Measurements from ENCODE around the gene MICAL2.

The MICAL2 gene

GRCh38 chr11:12112750-12113149, 2.4 kb downstream of the MICAL2 start:
- H3K27ac Mint-ChIP-seq, result no peak overlapping the region
- peaks cover 4% of the 10 kb centered on the region for H3K4me1 Mint-ChIP-seq
- ATAC-seq (ENCODE audit: low read depth) (no peak), DNase-seq (ENCODE audit: low spot score in 2 of 2) (no peak)
- H3K36me3 Mint-ChIP-seq, result no peaks in the 10 kb centered on the region
- no peak overlapping the region for H3K4me3 Mint-ChIP-seq
- H3K27me3 Mint-ChIP-seq, result peaks cover 23% of the 10 kb centered on the region
- no peaks in the 10 kb centered on the region for H3K9me3 Mint-ChIP-seq

DNA sequence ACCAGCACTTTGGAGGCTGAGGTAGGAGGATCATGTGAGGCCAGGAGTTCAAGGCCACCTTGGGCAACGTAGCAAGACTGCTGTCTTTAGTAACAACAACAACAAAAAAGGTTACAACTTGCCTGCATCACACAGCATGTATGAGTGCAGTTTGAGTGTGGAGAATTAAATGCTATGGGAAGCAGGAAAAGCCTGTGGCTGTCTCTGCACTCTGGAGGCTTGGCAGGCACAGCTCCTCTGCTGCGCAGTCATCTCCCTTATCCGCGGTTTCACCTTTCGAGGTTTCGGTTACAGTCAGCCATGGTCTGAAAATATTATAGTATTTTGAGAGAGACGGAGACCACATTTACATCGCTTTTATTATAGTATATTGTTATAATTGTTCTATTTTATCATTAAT, 2.9 kb downstream of the MICAL2 start:
- DNase-seq (ENCODE audit: low spot score in 2 of 2) (no peak), ATAC-seq (ENCODE audit: low read depth) (no peak)
- Mint-ChIP-seq H3K27me3 (peaks cover 23% of the 10 kb centered on the region), H3K36me3 (no peaks in the 10 kb centered on the region), H3K4me3 (no peak overlapping the region), H3K9me3 (no peaks in the 10 kb centered on the region), H3K27ac (no peak overlapping the region), H3K4me1 (peaks cover 4% of the 10 kb centered on the region)

GRCh38 chr11:12114193-12115033, 4.0 kb downstream of the MICAL2 start:
- H3K9me3 Mint-ChIP-seq, result no peaks in the 10 kb centered on the region
- peaks cover 4% of the 10 kb centered on the region for H3K4me1 Mint-ChIP-seq
- no peaks in the 10 kb centered on the region for H3K36me3 Mint-ChIP-seq
- peaks cover 18% of the 10 kb centered on the region for H3K27me3 Mint-ChIP-seq
- H3K27ac Mint-ChIP-seq, result no peak overlapping the region
- DNase-seq (ENCODE audit: low spot score in 2 of 2) (no peak), ATAC-seq (ENCODE audit: low read depth) (no peak)
- H3K4me3 Mint-ChIP-seq, result no peak overlapping the region

GRCh38 chr11:12116425-12117032, 6.1 kb downstream of the MICAL2 start:
- Mint-ChIP-seq H3K27me3 (peaks cover 18% of the 10 kb centered on the region), H3K36me3 (no peaks in the 10 kb centered on the region), H3K4me1 (no peaks in the 10 kb centered on the region), H3K27ac (no peak overlapping the region), H3K4me3 (no peak overlapping the region), H3K9me3 (no peaks in the 10 kb centered on the region)
- DNase-seq (ENCODE audit: low spot score in 2 of 2), result no peak
- ATAC-seq (ENCODE audit: low read depth), result no peak

GRCh38 chr11:12117200-12117599, 6.8 kb downstream of the MICAL2 start:
- no peaks in the 10 kb centered on the region for H3K36me3 Mint-ChIP-seq
- no peak overlapping the region for H3K4me3 Mint-ChIP-seq
- H3K9me3 Mint-ChIP-seq, result no peaks in the 10 kb centered on the region
- ATAC-seq (ENCODE audit: low read depth) (no peak), DNase-seq (ENCODE audit: low spot score in 2 of 2) (no peak)
- no peak overlapping the region for H3K27ac Mint-ChIP-seq
- peaks cover 16% of the 10 kb centered on the region for H3K27me3 Mint-ChIP-seq
- H3K4me1 Mint-ChIP-seq, result no peaks in the 10 kb centered on the region

DNA sequence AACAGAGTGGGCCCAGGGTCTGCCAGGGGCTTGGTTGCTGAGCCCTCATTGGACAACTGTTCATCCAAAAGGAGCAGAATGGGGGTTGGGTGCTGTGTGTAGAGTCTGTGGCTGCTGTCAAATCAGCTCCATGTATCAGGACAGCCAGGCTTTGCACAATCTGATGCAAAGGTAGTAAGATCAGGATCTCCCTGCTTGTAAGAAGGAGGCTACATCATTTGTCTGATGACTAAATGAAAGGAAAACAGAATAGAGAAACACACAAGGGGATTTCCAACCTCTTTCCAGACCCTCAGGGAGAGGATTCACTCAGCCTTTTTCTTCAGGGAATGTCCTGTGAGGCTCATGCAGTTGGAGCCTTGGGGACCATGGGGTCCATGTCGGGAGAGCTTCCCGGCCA, 7.2 kb downstream of the MICAL2 start:
- Mint-ChIP-seq H3K36me3 (no peaks in the 10 kb centered on the region), H3K27me3 (peaks cover 16% of the 10 kb centered on the region), H3K27ac (no peak overlapping the region), H3K4me1 (no peaks in the 10 kb centered on the region), H3K9me3 (no peaks in the 10 kb centered on the region), H3K4me3 (no peak overlapping the region)
- ATAC-seq (ENCODE audit: low read depth), result no peak
- DNase-seq (ENCODE audit: low spot score in 2 of 2), result no peak

- no peaks in the 10 kb centered on the region for H3K9me3 Mint-ChIP-seq
- no peak overlapping the region for H3K27ac Mint-ChIP-seq
- H3K4me3 Mint-ChIP-seq, result no peak overlapping the region
- H3K27me3 Mint-ChIP-seq, result peaks cover 14% of the 10 kb centered on the region
- no peak for DNase-seq (ENCODE audit: low spot score in 2 of 2)
- no peaks in the 10 kb centered on the region for H3K36me3 Mint-ChIP-seq
- ATAC-seq (ENCODE audit: low read depth), result no peak
- no peaks in the 10 kb centered on the region for H3K4me1 Mint-ChIP-seq
Observed at GRCh38 chr11:12118949-12119348, 8.6 kb downstream of the MICAL2 start.

DNA sequence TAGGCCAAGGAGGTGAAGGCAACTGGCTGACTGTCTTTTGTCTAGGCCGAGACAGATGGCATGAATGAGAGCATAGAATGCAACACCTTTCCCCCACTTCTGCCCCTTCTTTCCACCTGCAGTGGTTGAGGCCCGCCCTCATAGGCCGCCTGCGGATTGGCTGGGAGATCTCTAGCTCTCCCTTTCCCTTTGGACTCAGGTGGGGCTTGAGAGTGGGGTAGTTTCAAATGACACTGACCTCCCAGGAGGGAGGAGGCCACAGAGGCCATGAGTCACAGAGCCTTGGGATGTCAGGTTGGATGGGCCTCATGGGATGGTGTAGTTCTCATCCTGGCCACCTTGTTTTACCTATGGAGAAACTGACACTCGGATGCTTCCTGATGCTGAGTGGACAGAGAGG, 9.1 kb downstream of the MICAL2 start:
- Mint-ChIP-seq H3K27me3 (peaks cover 14% of the 10 kb centered on the region), H3K27ac (no peak overlapping the region), H3K36me3 (no peaks in the 10 kb centered on the region), H3K4me3 (no peak overlapping the region), H3K4me1 (peaks cover under 1% of the 10 kb centered on the region), H3K9me3 (no peaks in the 10 kb centered on the region)
- DNase-seq (ENCODE audit: low spot score in 2 of 2) (no peak), ATAC-seq (ENCODE audit: low read depth) (no peak)

DNA sequence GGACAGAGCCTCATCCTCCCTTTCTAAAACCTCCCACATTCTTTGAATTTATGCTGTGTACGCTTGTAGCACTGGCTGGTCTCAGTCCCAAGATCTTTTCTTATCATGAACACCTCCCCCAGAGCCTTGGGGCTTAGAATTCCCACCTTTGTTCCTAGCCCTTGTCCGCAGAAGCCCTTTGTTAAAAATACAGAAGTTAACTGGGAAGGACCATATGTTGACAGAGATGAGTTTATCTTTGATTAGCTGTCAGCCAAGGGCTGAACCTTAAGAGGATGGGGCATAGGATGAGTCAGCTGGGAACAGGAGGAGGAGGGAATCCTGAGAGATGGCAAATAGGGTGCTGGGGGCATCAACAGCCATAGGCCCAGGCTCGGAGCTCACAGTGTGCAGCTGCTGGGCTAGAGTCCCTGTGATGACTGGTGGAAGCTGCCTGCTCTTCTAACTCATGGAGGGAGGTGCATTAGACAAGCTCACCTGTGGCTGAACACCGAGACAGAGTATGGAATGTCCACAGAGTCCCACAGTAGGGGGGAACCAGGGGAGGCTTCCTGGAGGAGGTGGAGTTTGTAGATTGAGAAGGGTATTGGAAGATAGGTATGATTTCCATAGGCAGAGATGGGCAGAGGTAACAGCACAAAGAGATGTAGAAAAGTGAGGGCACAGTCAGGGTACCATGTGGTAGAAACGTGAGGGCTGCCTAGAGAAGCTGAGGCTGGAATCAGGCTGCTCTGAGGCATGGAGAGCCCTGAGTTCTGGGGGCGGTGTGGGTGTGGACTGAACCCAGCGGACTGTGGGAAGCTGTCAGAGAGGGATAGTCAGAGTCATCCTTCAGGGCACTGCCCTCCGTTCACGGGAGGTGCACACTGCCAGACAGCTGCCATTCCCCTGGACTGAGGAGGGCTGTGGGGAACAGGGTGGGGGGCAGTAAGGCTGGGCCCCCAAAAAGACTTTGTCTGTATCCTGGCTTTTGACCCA, 9.9 kb downstream of the MICAL2 start:
- ATAC-seq (ENCODE audit: low read depth), result no peak
- Mint-ChIP-seq H3K4me1 (peaks cover 3% of the 10 kb centered on the region), H3K27ac (no peak overlapping the region)

GRCh38 chr11:12121011-12121410, 10.6 kb downstream of the MICAL2 start:
- Mint-ChIP-seq H3K4me3 (no peak overlapping the region), H3K9me3 (no peaks in the 10 kb centered on the region), H3K27ac (no peak overlapping the region), H3K36me3 (no peaks in the 10 kb centered on the region), H3K27me3 (peaks cover 14% of the 10 kb centered on the region), H3K4me1 (peaks cover 3% of the 10 kb centered on the region)
- ATAC-seq (ENCODE audit: low read depth) (no peak), DNase-seq (ENCODE audit: low spot score in 2 of 2) (no peak)

More for the DNA sequence above, 9.9 kb downstream of the MICAL2 start:
- H3K27me3 Mint-ChIP-seq, result peaks cover 14% of the 10 kb centered on the region
- H3K9me3 Mint-ChIP-seq, result no peaks in the 10 kb centered on the region
- H3K36me3 Mint-ChIP-seq, result no peaks in the 10 kb centered on the region
- DNase-seq (ENCODE audit: low spot score in 2 of 2), result no peak
- no peak overlapping the region for H3K4me3 Mint-ChIP-seq

DNA sequence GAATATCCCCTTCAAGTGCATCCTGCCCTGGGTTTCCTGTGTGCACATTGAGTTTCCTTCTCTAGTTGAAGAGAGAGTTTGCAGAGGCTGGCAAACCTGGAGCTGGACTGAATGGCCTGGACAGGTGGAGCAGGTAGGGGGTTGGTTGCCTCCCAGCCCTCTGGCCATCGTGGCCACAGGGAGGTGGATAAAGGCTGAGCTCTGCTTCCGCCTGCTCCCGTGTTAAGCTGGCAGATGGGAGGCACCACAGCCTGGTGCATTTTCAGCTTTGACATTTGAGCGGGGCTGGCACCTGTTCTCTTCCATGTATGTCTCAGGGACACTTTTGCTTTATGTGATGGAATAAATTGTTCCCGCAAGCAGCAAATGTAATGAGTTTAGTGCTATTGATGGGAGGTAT, 11.1 kb downstream of the MICAL2 start:
- Mint-ChIP-seq H3K9me3 (no peaks in the 10 kb centered on the region), H3K4me3 (no peak overlapping the region), H3K4me1 (peaks cover 3% of the 10 kb centered on the region), H3K27me3 (peaks cover 12% of the 10 kb centered on the region), H3K27ac (no peak overlapping the region), H3K36me3 (no peaks in the 10 kb centered on the region)
- ATAC-seq (ENCODE audit: low read depth), result no peak
- DNase-seq (ENCODE audit: low spot score in 2 of 2), result no peak

DNA sequence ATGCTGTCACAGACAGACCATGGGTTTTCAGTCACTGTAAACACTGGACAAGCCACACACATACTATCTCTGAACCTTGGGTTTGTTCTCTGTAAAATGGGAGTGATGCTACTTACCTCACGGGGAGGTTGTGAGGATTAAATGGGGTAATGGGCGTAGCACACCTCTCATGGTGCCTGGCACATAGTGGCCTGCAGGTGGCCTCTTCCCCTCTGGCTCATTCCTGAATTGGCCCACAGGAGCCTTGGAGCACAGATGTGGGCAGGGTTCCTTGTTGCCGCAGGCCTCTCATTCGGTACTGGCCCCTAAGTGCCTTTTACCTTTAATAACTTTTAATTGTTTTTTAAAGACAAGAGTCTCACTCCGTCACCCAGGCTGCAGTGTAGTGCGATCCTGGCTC, 11.7 kb downstream of the MICAL2 start:
- ATAC-seq (ENCODE audit: low read depth) (no peak), DNase-seq (ENCODE audit: low spot score in 2 of 2) (no peak)
- no peaks in the 10 kb centered on the region for H3K9me3 Mint-ChIP-seq
- H3K27me3 Mint-ChIP-seq, result peaks cover 14% of the 10 kb centered on the region
- H3K27ac Mint-ChIP-seq, result no peak overlapping the region
- peaks cover 3% of the 10 kb centered on the region for H3K4me1 Mint-ChIP-seq
- H3K4me3 Mint-ChIP-seq, result no peak overlapping the region
- no peaks in the 10 kb centered on the region for H3K36me3 Mint-ChIP-seq

DNA sequence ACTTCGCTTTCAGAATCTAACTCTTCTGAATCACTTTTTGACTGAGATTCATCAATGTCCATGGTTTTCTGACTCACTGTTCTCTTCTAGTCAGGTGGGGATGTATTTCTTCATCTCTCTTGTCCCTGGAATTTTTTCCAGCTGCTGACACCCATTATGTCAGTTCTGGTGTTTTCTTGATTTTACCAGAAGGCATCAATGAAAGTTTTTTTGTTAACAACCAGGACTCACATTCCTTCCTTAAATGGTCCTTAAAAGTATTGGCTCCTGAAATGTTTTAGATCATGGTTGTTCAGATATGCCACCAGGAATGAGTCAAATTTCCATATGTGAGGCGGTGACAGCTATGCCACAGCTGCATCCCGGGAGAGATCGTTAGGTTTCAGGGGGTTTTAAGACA, 12.9 kb downstream of the MICAL2 start:
- DNase-seq (ENCODE audit: low spot score in 2 of 2), result no peak
- ATAC-seq (ENCODE audit: low read depth), result no peak
- H3K4me3 Mint-ChIP-seq, result no peak overlapping the region
- no peaks in the 10 kb centered on the region for H3K36me3 Mint-ChIP-seq
- peaks cover 14% of the 10 kb centered on the region for H3K27me3 Mint-ChIP-seq
- peaks cover 3% of the 10 kb centered on the region for H3K4me1 Mint-ChIP-seq
- H3K9me3 Mint-ChIP-seq, result no peaks in the 10 kb centered on the region
- H3K27ac Mint-ChIP-seq, result no peak overlapping the region

DNA sequence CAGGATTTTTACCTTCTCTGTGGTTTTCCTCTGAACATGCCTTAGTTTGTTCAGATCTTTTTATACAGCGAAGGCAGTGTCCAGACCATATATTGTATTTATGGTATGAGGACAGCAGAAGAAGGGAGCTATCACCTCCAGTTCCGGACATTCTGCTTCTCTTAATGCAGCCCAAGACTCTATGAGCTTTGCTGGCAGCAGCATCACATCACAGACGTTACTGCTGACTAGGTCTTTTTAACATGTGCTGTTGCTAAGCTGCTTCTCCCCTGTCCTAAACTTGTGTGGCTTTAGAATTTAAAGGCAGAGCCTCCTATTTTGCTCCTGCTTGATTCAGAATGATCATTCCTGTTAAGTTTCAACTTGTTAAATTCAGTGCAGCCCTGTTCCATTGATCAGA, 13.4 kb downstream of the MICAL2 start:
- Mint-ChIP-seq H3K9me3 (no peaks in the 10 kb centered on the region), H3K27ac (no peak overlapping the region), H3K27me3 (peaks cover 14% of the 10 kb centered on the region), H3K4me1 (peaks cover 3% of the 10 kb centered on the region), H3K36me3 (no peaks in the 10 kb centered on the region), H3K4me3 (no peak overlapping the region)
- ATAC-seq (ENCODE audit: low read depth), result no peak
- DNase-seq (ENCODE audit: low spot score in 2 of 2), result no peak

Data from memory B cell (primary cell).